Neural cell (in vitro differentiated cells): Measurements from ENCODE around the gene APOF. TPM values are rescaled to one million over a fixed set of nuclear protein-coding genes. Genes with fewer than 3 reads are reported as not detected.

ENCODE experiments used
- H2AFZ ChIP-seq: fragments of 200-600, 300-800 bp; sonication (generic), shearing (Covaris generic); 2 replicates; pipeline ENCODE4 v1.6.0; 2014; ENCODE audit warnings: low read depth, mild to moderate bottlenecking, antibody characterized with exemption, low read length, moderate library complexity
- H3F3A ChIP-seq: fragments of 200-600 bp; shearing (Covaris generic); 2 replicates; pipeline ENCODE4 v1.6.1; 2016; ENCODE audit warnings: mild to moderate bottlenecking, moderate library complexity, mixed read lengths, antibody characterized with exemption, low read length; ENCODE audit not compliant: insufficient read depth, poor library complexity, severe bottlenecking
- H3K27ac ChIP-seq: fragments of 200-600, 300-800 bp; sonication (generic), shearing (Covaris generic); 2 replicates; pipeline ENCODE4 v1.5.1; 2014; ENCODE audit warnings: mild to moderate bottlenecking, low read length, moderate library complexity
- H3K27me3 ChIP-seq: fragments of 300-800, 200-600 bp; sonication (generic), shearing (Covaris generic); 2 replicates; pipeline ENCODE4 v1.6.0; 2014; ENCODE audit warnings: mild to moderate bottlenecking, low read depth, low read length, moderate library complexity; ENCODE audit not compliant: insufficient read depth
- H3K36me3 ChIP-seq: fragments of 300-800, 200-600 bp; sonication (generic), shearing (Covaris generic); 2 replicates; pipeline ENCODE4 v1.5.1; 2014; ENCODE audit warnings: mild to moderate bottlenecking, antibody characterized with exemption, low read length, moderate library complexity; ENCODE audit not compliant: insufficient read depth
- H3K4me2 ChIP-seq: fragments of 300-800, 200-600 bp; sonication (generic), shearing (Covaris generic); 2 replicates; pipeline ENCODE4 v1.6.0; 2014; ENCODE audit warnings: mild to moderate bottlenecking, low read length
- H3K4me3 ChIP-seq: fragments of 300-800, 200-600 bp; sonication (generic), shearing (Covaris generic); 2 replicates; pipeline ENCODE4 v1.5.1; 2014; ENCODE audit warnings: mild to moderate bottlenecking, low read length, moderate library complexity
- H3K79me2 ChIP-seq: fragments of 200-600 bp; shearing (Covaris generic); replicated peaks from 2 replicates; pipeline ENCODE4 v1.6.0; 2014; ENCODE audit warnings: mild to moderate bottlenecking, low read length, moderate library complexity; ENCODE audit not compliant: insufficient read depth
- H3K9ac ChIP-seq: fragments of 300-800, 200-600 bp; sonication (generic), shearing (Covaris generic); 2 replicates; pipeline ENCODE4 v1.6.1; 2016; ENCODE audit warnings: mild to moderate bottlenecking, low read length, mixed read lengths
- H3K9me2 ChIP-seq: fragments of 200-600 bp; shearing (Covaris generic); 2 replicates; pipeline ENCODE4 v1.6.1; 2016; ENCODE audit warnings: mild to moderate bottlenecking, low read length, mixed read lengths; ENCODE audit not compliant: insufficient read depth
- H3K9me3 ChIP-seq: fragments of 200-600, 300-800 bp; sonication (generic), shearing (Covaris generic); 2 replicates; pipeline ENCODE4 v1.6.1; 2016; ENCODE audit warnings: mild to moderate bottlenecking, mixed run types, low read length, moderate library complexity, mixed read lengths
- H4K20me1 ChIP-seq: fragments of 200-600 bp; shearing (Covaris generic); 2 replicates; pipeline ENCODE4 v1.6.1; 2016; ENCODE audit warnings: mild to moderate bottlenecking, mixed run types; ENCODE audit not compliant: insufficient read depth
- CTCF ChIP-seq: fragments of 450-650 bp; IDR thresholded peaks from 2 replicates; pipeline ENCODE4 v1.5.1; 2014; ENCODE audit warnings: antibody characterized with exemption, mild to moderate bottlenecking, moderate library complexity; ENCODE audit not compliant: poor library complexity, severe bottlenecking
- EP300 ChIP-seq: fragments of 450-650 bp; conservative IDR thresholded peaks from 2 replicates; pipeline ENCODE4 v1.6.1; 2014; ENCODE audit warnings: antibody characterized with exemption, mild to moderate bottlenecking, moderate library complexity; ENCODE audit not compliant: poor library complexity, severe bottlenecking
- EZH2 ChIP-seq: fragments of 200-600, 300-800 bp; shearing (Covaris generic), sonication (generic); IDR thresholded peaks from 2 replicates; pipeline ENCODE4 v1.6.1; 2014; ENCODE audit warnings: antibody characterized with exemption, low read length, borderline replicate concordance, mild to moderate bottlenecking; ENCODE audit not compliant: insufficient read depth, poor library complexity, severe bottlenecking
- MXI1 ChIP-seq: fragments of 450-650 bp; conservative IDR thresholded peaks from 2 replicates; pipeline ENCODE4 v1.6.1; 2014; ENCODE audit warnings: antibody characterized with exemption, mild to moderate bottlenecking; ENCODE audit not compliant: poor library complexity, severe bottlenecking
- POLR2AphosphoS5 ChIP-seq: IDR thresholded peaks from 2 replicates; pipeline ENCODE4 v1.6.1; 2012
- RAD21 ChIP-seq: fragments of 450-650 bp; conservative IDR thresholded peaks from 2 replicates; pipeline ENCODE4 v1.6.1; 2014; ENCODE audit warnings: antibody characterized with exemption, mild to moderate bottlenecking, moderate library complexity
- REST ChIP-seq: IDR thresholded peaks from 2 replicates; pipeline ENCODE4 v1.6.1; 2012; ENCODE audit warnings: borderline replicate concordance
- SMC3 ChIP-seq: fragments of 450-650 bp; conservative IDR thresholded peaks from 2 replicates; pipeline ENCODE4 v1.6.1; 2014; ENCODE audit warnings: antibody characterized with exemption, mild to moderate bottlenecking, moderate library complexity; ENCODE audit not compliant: poor library complexity
- TAF1 ChIP-seq: IDR thresholded peaks from 2 replicates; pipeline ENCODE4 v1.6.1; 2012; ENCODE audit warnings: low read depth
- polyA plus RNA-seq: library from polyadenylated mRNA; depleted of rRNA; stranded (reverse); fragments of >200 nt; gene quantifications from 2 replicates; pipeline ENCODE4 v1.2.3, GENCODE V29; 2014

APOF gene
- polyA plus RNA-seq, 1 donor from 2014 or later: not detected

GRCh38 chr12:56341616-56342015, 21.0 kb downstream of the APOF start:
- H3K9me2 ChIP-seq: no peaks in the 10 kb centered on the region
- no peaks in the 10 kb centered on the region for H3K36me3 ChIP-seq
- H4K20me1 ChIP-seq: no peaks in the 10 kb centered on the region
- H3K4me2 ChIP-seq: no peak overlapping the region
- no peaks in the 10 kb centered on the region for H3F3A ChIP-seq
- H2AFZ ChIP-seq: no peak overlapping the region
- TF ChIP-seq RAD21 (no peak), TAF1 (no peak), CTCF (no peak), POLR2AphosphoS5 (no peak), MXI1 (no peak), SMC3 (no peak), REST (no peak), EZH2 (no peak), EP300 (no peak)
- no peaks in the 10 kb centered on the region for H3K27me3 ChIP-seq
- no peaks in the 10 kb centered on the region for H3K9me3 ChIP-seq
- H3K9ac ChIP-seq: no peak overlapping the region
- H3K4me3 ChIP-seq: no peak overlapping the region
- no peaks in the 10 kb centered on the region for H3K79me2 ChIP-seq
- H3K27ac ChIP-seq: no peak overlapping the region

GRCh38 chr12:56339158-56339422, 23.6 kb downstream of the APOF start:
- Histone ChIP-seq H2AFZ (no peak overlapping the region), H3K27me3 (no peaks in the 10 kb centered on the region), H3K4me2 (no peak overlapping the region), H3K9me2 (no peaks in the 10 kb centered on the region), H3K79me2 (no peaks in the 10 kb centered on the region), H3K9me3 (no peaks in the 10 kb centered on the region), H3K36me3 (no peaks in the 10 kb centered on the region), H3K27ac (no peak overlapping the region), H3K9ac (no peak overlapping the region), H4K20me1 (no peaks in the 10 kb centered on the region), H3F3A (no peaks in the 10 kb centered on the region), H3K4me3 (no peak overlapping the region)
- TF ChIP-seq SMC3 (no peak), TAF1 (no peak), MXI1 (no peak), RAD21 (no peak), CTCF (no peak), REST (no peak), EZH2 (no peak), EP300 (no peak), POLR2AphosphoS5 (no peak)
